T-helper 1 cell (primary cell): ENCODE results near the gene ST6GALNAC3.

Experiments
- DNase-seq, 5 donors: peaks; one replicate each; pipeline ENCODE4 v3.0.0-alpha.2; 2012 to 2020

ST6GALNAC3 gene

DNA sequence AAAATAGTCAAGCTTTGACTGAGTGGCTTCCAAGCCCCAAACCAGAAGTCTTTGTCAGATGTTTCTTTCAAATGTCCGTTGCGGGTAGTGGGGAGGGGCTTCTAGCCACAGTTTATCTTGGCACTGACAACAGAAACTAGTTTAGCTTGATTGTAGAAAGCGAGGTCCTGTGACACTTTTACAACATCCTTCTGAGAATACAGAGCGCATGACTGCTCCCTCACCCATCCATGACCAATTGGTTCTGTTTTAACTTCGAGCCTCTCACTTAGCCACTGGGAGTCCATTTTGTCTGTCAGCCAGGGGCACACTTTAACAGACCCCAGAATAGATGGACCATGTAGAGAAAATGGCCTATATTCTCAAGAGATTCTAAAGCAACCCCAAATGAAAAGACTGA is 593.5 kb downstream of the ST6GALNAC3 start:
- DNase-seq = no peak

GRCh38 chr1:76669131-76669530 is 594.6 kb downstream of the ST6GALNAC3 start:
- DNase-seq = no peak

GRCh38 chr1:76669624-76670315 is 595.2 kb downstream of the ST6GALNAC3 start:
- no peak for DNase-seq

GRCh38 chr1:76674689-76675210 is 600.2 kb downstream of the ST6GALNAC3 start:
- no peak for DNase-seq

DNA sequence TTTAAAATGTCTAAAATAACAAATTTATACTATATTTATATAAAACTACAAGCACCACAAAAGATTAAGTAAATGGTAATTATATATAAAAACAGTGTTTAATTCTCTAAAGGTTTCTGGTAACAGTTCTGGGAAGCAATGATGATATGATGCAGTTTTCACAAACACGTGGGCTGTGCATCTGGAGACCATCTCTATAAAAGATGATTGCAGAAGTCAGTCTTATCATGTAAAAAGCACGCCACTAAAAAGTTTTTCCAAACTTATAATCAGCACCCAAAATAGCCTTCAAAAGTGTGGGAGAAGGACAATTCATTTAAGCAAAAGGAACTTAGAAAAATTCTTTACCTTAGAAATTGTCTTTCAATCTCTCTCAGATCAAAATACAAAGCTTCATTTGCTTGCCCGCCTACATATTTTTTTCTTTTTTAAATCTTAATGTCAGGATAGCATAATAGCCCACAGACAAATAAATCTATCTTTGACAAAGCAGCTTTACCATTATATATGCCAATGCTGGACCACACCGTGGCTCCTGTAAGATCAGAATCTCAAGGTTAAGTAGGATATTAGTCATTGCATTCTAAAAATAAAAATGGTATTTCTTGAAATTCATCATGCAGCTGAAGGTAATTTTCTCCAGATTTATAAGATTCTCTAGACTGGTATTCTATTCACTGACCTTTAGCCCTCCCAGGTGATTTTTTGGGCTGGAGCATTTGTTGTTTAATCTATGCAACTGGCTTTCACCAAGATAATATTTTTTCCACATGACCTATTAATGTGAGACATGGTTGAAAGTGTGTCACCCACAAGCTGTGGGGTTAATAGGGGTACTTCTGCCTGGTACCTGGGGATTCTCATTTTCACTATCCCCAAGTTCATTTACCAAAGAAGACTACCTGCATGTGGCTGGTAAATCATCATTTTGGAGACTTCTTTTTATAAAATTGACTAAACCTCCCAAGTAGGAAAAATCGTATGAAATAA is 603.2 kb downstream of the ST6GALNAC3 start:
- no peak for DNase-seq

- no peak for DNase-seq
Measured at GRCh38 chr1:76679534-76680152, 605.1 kb downstream of the ST6GALNAC3 start.

GRCh38 chr1:76680651-76681050 is 606.1 kb downstream of the ST6GALNAC3 start:
- no peak for DNase-seq

DNA sequence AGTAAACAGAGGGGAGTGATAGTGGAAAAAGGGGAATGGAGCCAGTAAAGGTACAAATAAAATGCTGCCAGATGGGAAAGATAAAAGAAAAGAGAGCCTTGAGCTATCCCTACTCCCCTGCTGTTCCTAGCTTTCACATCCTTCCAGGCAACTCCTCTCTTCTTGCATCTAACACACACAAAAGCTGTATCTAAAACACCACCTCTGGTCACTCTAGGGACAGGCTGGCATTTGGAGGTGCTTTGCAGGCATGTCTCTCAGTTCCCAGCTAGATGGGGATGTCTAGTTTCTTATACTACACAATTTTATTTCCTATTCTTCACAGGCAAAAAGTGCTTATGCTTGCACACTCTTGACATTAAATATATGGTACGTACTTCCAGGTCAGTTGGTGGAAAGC is 607.6 kb downstream of the ST6GALNAC3 start:
- DNase-seq = no peak
